Vagina (tissue), 2 donors: ENCODE measurements around the gene PTPRN2.

Experiments
- POLR2A ChIP-seq, 2 donors: fragments of 450-650 bp; IDR thresholded peaks; one replicate each; pipeline ENCODE4 v1.6.1; 2017; ENCODE audit warnings: antibody characterized with exemption in 2 of 2, mild to moderate bottlenecking in 2 of 2, moderate library complexity in 2 of 2
- POLR2AphosphoS5 ChIP-seq, 2 donors: sonication (generic); formaldehyde crosslinking; IDR thresholded peaks; one replicate each; pipeline ENCODE4 v1.9.0; 2017; ENCODE audit warnings: antibody characterized with exemption in 2 of 2, mild to moderate bottlenecking in 2 of 2, low read depth in 1 of 2; ENCODE audit not compliant: insufficient read depth in 1 of 2
- TF ChIP-seq, protein P1 (sequence below), 3 experiments: fragments of 450-650 bp in 2 of 3; fragments of 200-600 bp in 1 of 3; sonication (generic) in 1 of 3; IDR thresholded peaks; one replicate each; pipeline ENCODE4 v1.5.1; 2017 to 2019; ENCODE audit warnings: antibody characterized with exemption in 3 of 3, mild to moderate bottlenecking in 2 of 3, moderate library complexity in 2 of 3

DNA sequence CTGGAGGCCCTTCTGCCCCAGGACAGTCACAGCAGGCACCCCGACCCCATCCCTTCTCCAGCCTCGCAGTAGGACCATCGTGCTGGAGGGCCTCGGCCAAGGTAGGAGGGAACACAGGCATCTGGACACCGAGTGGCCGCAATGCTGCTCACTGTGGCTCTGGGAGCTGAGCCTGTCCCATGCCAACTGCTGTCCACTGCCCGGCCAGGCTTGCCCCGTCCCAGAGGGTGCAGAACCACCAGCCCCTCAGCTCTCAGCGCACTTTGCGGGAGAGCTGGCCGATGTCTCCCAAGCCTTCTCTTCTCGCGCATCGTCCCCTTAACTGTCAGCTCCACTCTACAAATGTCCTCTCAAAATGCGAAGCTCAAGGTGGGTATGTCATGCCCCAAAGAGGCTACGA is 197.2 kb downstream of the PTPRN2 start:
- TF ChIP-seq POLR2A (IDR thresholded peaks at IDR 0.05): no peak
- TF ChIP-seq, protein P1, sequence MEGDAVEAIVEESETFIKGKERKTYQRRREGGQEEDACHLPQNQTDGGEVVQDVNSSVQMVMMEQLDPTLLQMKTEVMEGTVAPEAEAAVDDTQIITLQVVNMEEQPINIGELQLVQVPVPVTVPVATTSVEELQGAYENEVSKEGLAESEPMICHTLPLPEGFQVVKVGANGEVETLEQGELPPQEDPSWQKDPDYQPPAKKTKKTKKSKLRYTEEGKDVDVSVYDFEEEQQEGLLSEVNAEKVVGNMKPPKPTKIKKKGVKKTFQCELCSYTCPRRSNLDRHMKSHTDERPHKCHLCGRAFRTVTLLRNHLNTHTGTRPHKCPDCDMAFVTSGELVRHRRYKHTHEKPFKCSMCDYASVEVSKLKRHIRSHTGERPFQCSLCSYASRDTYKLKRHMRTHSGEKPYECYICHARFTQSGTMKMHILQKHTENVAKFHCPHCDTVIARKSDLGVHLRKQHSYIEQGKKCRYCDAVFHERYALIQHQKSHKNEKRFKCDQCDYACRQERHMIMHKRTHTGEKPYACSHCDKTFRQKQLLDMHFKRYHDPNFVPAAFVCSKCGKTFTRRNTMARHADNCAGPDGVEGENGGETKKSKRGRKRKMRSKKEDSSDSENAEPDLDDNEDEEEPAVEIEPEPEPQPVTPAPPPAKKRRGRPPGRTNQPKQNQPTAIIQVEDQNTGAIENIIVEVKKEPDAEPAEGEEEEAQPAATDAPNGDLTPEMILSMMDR (IDR thresholded peaks at IDR 0.05): no peak
- no peak for TF ChIP-seq POLR2AphosphoS5 (IDR thresholded peaks at IDR 0.05; ENCODE audit: insufficient read depth in 1 of 2, low read depth in 1 of 2)
